OCI-LY1 (cell line): ENCODE data around the gene RAB36.

ENCODE experiments used
- H2AFZ ChIP-seq: fragments of 200-600 bp; sonication (generic), shearing (Covaris generic); 2 replicates; pipeline ENCODE4 v1.6.0; 2014; ENCODE audit warnings: antibody characterized with exemption, mild to moderate bottlenecking, low read length
- H3F3A ChIP-seq: fragments of 200-600 bp; sonication (generic), shearing (Covaris generic); 2 replicates; pipeline ENCODE4 v1.6.0; 2014; ENCODE audit warnings: mild to moderate bottlenecking, antibody characterized with exemption, low read length, moderate library complexity; ENCODE audit not compliant: insufficient read depth
- H3K27ac ChIP-seq: fragments of 200-600 bp; sonication (generic); 2 replicates; pipeline ENCODE4 v1.5.1; 2014; ENCODE audit warnings: low read length, mixed run types, mild to moderate bottlenecking, low read depth; ENCODE audit not compliant: poor library complexity, severe bottlenecking
- H3K27me3 ChIP-seq: fragments of 200-600 bp; sonication (generic); 2 replicates; pipeline ENCODE4 v1.6.0; 2014; ENCODE audit warnings: antibody characterized with exemption, mild to moderate bottlenecking, low read length, moderate library complexity; ENCODE audit not compliant: insufficient read depth
- H3K36me3 ChIP-seq: fragments of 200-600 bp; sonication (generic); 2 replicates; pipeline ENCODE4 v1.6.1; 2014; ENCODE audit warnings: mild to moderate bottlenecking, antibody characterized with exemption, low read length, moderate library complexity, mixed read lengths; ENCODE audit not compliant: insufficient read depth
- H3K4me1 ChIP-seq: fragments of 200-600 bp; sonication (generic); 2 replicates; pipeline ENCODE4 v1.5.1; 2014; ENCODE audit warnings: mild to moderate bottlenecking, low read length, moderate library complexity; ENCODE audit not compliant: insufficient read depth, severe bottlenecking
- H3K4me2 ChIP-seq: fragments of 200-600 bp; sonication (generic), shearing (Covaris generic); 2 replicates; pipeline ENCODE4 v1.6.1; 2014; ENCODE audit warnings: low read length
- H3K4me3 ChIP-seq: fragments of 200-600 bp; sonication (generic); 2 replicates; pipeline ENCODE4 v1.5.1; 2014; ENCODE audit warnings: low read length, low read depth, mild to moderate bottlenecking, mixed read lengths; ENCODE audit not compliant: poor library complexity, severe bottlenecking
- H3K79me2 ChIP-seq: fragments of 200-600 bp; shearing (Covaris generic); 2 replicates; pipeline ENCODE4 v1.6.1; 2016; ENCODE audit warnings: mixed run types, low read length, mixed read lengths; ENCODE audit not compliant: insufficient read depth
- H3K9ac ChIP-seq: fragments of 200-600 bp; sonication (generic), shearing (Covaris generic); 2 replicates; pipeline ENCODE4 v1.6.1; 2014; ENCODE audit warnings: mild to moderate bottlenecking, low read length, mixed read lengths
- H3K9me2 ChIP-seq: fragments of 200-600 bp; sonication (generic), shearing (Covaris generic); 2 replicates; pipeline ENCODE4 v1.6.1; 2014; ENCODE audit warnings: low read depth, mild to moderate bottlenecking, low read length, mixed read lengths
- H3K9me3 ChIP-seq: fragments of 200-600 bp; shearing (Covaris generic); 2 replicates; pipeline ENCODE4 v1.6.1; 2014; ENCODE audit warnings: low read length, mixed read lengths
- H4K20me1 ChIP-seq: fragments of 200-600 bp; sonication (generic), shearing (Covaris generic); 2 replicates; pipeline ENCODE4 v1.6.0; 2016; ENCODE audit warnings: mild to moderate bottlenecking, low read length; ENCODE audit not compliant: insufficient read depth
- EZH2 ChIP-seq: fragments of 200-600 bp; sonication (generic), shearing (Covaris generic); IDR thresholded peaks from 2 replicates; pipeline ENCODE4 v1.8.0; 2017; ENCODE audit warnings: borderline replicate concordance, mixed run types, mild to moderate bottlenecking, antibody characterized with exemption, low read length, moderate library complexity, mixed read lengths
- TF ChIP-seq, protein P1 (sequence below): fragments of 200-600 bp; sonication (generic), shearing (Covaris generic); IDR thresholded peaks from 2 replicates; pipeline ENCODE4 v1.5.1; 2017; ENCODE audit warnings: mild to moderate bottlenecking, antibody characterized with exemption, low read length, moderate library complexity, mixed read lengths

RAB36 gene

DNA sequence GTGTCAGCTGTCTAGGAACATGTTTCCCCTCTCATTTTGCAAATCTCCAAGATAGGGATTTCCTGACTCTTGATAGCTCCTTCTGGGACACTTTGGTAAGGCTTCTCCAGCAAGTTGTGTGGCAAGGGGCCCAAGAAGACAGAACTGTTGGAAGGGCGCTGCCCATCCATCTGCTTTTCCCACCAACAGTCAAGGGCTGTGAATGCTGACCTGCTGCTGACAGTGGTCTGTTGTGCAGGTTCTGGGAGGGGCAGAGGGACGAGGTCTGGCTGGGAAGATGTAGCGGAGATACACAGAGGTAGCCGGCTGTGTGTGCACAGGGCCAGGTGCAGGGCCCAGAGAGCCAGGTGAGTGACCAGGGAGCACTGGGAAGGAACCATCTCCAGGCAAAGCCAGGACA lies 47.3 kb downstream of the RAB36 start:
- Histone ChIP-seq H3K27ac (peak overlapping the region; percentile 40), H3K4me1 (peaks cover 64% of the 10 kb centered on the region), H2AFZ (no peak overlapping the region), H3K9me2 (no peaks in the 10 kb centered on the region), H3K9me3 (no peaks in the 10 kb centered on the region), H3K4me3 (no peak overlapping the region), H3K4me2 (peak overlapping the region; percentile 34; the same call in 1 of the 2 replicates), H4K20me1 (no peaks in the 10 kb centered on the region), H3F3A (no peaks in the 10 kb centered on the region), H3K27me3 (no peaks in the 10 kb centered on the region), H3K79me2 (peaks cover 95% of the 10 kb centered on the region), H3K36me3 (peaks cover 71% of the 10 kb centered on the region), H3K9ac (peak overlapping the region; percentile 10; the same call in 1 of the 2 replicates)
- TF ChIP-seq, protein P1, sequence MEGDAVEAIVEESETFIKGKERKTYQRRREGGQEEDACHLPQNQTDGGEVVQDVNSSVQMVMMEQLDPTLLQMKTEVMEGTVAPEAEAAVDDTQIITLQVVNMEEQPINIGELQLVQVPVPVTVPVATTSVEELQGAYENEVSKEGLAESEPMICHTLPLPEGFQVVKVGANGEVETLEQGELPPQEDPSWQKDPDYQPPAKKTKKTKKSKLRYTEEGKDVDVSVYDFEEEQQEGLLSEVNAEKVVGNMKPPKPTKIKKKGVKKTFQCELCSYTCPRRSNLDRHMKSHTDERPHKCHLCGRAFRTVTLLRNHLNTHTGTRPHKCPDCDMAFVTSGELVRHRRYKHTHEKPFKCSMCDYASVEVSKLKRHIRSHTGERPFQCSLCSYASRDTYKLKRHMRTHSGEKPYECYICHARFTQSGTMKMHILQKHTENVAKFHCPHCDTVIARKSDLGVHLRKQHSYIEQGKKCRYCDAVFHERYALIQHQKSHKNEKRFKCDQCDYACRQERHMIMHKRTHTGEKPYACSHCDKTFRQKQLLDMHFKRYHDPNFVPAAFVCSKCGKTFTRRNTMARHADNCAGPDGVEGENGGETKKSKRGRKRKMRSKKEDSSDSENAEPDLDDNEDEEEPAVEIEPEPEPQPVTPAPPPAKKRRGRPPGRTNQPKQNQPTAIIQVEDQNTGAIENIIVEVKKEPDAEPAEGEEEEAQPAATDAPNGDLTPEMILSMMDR: no peak
- TF ChIP-seq EZH2: no peak

DNA sequence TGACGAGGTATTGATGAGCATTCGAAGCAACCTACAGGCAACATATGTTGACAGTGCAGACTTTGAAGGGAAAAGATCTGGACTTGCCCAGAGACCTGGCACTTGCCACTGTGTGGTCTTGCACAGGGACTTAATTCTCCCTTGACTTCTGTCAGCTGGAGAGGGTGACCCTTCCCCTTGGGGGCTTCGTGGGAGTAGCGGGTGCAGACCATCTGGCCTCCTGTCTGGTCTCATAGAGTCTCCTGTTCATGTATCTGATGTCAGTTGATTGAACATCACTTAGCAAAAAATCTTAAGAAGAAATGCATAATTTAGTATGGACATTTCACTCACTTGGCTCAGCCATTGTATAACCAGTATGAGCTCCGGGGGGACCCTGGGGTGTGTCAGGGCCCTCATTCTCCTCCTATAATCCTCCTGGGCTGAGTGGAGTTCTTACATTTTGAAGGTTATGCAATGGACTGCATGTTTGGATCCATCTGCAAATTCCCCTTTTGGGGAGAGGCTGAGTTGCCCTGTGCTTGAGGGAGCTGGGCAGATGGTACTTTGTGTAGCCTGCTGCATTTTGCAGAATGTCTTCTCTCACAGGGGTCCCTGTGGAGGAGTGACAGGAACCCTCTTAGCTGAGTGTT lies 48.0 kb downstream of the RAB36 start:
- Histone ChIP-seq H3K27ac (peak overlapping the region; percentile 40), H3K36me3 (peaks cover 70% of the 10 kb centered on the region), H3K79me2 (peaks cover 94% of the 10 kb centered on the region), H3K4me1 (peaks cover 63% of the 10 kb centered on the region), H3K27me3 (no peaks in the 10 kb centered on the region), H3K9ac (no peak overlapping the region; the same call in 1 of the 2 replicates), H3K4me2 (peak overlapping the region; percentile 34; the same call in 1 of the 2 replicates), H3F3A (no peaks in the 10 kb centered on the region), H3K9me2 (no peaks in the 10 kb centered on the region), H3K9me3 (no peaks in the 10 kb centered on the region), H4K20me1 (no peaks in the 10 kb centered on the region), H3K4me3 (no peak overlapping the region), H2AFZ (no peak overlapping the region)
- no peak for TF ChIP-seq EZH2
- TF ChIP-seq, protein P1: no peak

DNA sequence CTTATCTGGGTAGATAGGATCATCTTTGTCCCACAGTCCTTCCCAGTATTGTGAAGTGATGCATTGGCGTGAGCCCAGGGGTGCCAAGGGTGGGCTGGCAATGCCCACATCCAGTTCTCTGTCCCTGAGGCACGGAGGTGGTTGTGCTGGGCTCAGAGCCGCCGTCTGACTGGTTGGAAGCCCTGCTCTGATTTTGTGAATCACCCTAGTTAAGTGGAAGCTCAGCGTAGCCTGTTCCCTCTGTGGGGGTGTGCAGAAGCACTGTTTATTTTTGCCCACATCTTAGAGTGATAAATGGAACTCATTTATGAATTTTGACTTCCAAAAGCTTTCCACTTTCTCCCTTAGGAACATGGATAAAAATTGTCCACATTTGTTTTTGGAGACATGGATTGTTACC lies 48.6 kb downstream of the RAB36 start:
- Histone ChIP-seq H3K36me3 (peaks cover 71% of the 10 kb centered on the region), H3K27ac (peak overlapping the region; percentile 40), H3K4me2 (no peak overlapping the region), H2AFZ (no peak overlapping the region), H3F3A (no peaks in the 10 kb centered on the region), H3K4me3 (no peak overlapping the region), H4K20me1 (no peaks in the 10 kb centered on the region), H3K9ac (no peak overlapping the region), H3K79me2 (peaks cover 93% of the 10 kb centered on the region), H3K4me1 (peaks cover 67% of the 10 kb centered on the region), H3K9me3 (no peaks in the 10 kb centered on the region), H3K27me3 (no peaks in the 10 kb centered on the region), H3K9me2 (no peaks in the 10 kb centered on the region)
- TF ChIP-seq, protein P1: no peak
